ENCODE results near the gene DLGAP1. TPM values are rescaled to one million over a fixed set of nuclear protein-coding genes. Genes with fewer than 3 reads are reported as not detected.

DLGAP1 gene
- total and polyA plus RNA-seq, 2 donors (not counting 1 experiment from before 2014, with no cell fraction given): 0.07 to 0.61 TPM

DNA sequence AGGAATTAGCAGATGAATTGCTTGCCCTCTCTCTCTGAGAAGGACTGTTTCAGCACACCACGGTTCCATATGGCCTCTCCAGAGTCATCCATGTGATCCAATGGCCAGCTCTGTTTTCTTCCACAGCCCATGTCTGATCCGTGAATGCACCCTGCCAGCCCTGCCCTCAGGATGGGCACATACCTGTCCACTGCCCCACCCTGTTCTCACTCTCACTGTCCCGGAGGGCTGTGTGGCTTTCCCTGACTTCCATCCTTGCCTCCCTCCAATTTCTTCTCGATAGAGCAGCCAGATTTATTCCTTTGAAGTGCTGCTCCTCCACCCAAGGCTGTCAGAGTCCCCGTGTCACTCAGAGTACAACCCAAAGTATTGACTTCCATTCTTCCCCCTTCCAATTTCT lies 662.0 kb downstream of the DLGAP1 start:
- 91% methylated on average over 5 of the region's 5 CpGs for WGBS (ENCODE audit: insufficient coverage)
- peaks cover 16% of the 10 kb centered on the region for H3K27me3 Mint-ChIP-seq
- H4K20me1 ChIP-seq (ENCODE audit: control insufficient read depth, insufficient read depth, low read length, poor library complexity, severe bottlenecking): no peaks in the 10 kb centered on the region
- no peak overlapping the region for H3K4me3 Mint-ChIP-seq
- no peak overlapping the region for H3K27ac Mint-ChIP-seq
- ChIA-PET POLR2A (no interaction called here), CTCF (no interaction called here)
- no peaks in the 10 kb centered on the region for H3K4me1 Mint-ChIP-seq
- H3K9me3 ChIP-seq (ENCODE audit: control extremely low read depth in 1 of 3, control insufficient read depth in 2 of 3, insufficient read depth in 1 of 3, low read length in 2 of 3): no peaks in the 10 kb centered on the region
- no peaks in the 10 kb centered on the region for H3K9me3 Mint-ChIP-seq (ENCODE audit: insufficient read depth)
- no peaks in the 10 kb centered on the region for H3K4me1 ChIP-seq (ENCODE audit: control insufficient read depth in 2 of 2, insufficient read depth in 2 of 2, low read length in 2 of 2)
- ATAC-seq (ENCODE audit: low read depth) (no peak), DNase-seq (no peak)
- H3K9ac ChIP-seq (ENCODE audit: low read length): no peak overlapping the region
- H3K27me3 ChIP-seq (replicated peaks in 1 of 4; ENCODE audit: control extremely low read depth in 1 of 4, control insufficient read depth in 3 of 4, insufficient read depth in 4 of 4, low read length in 3 of 4): no peaks in the 10 kb centered on the region
- no peak overlapping the region for H3K4me2 ChIP-seq (replicated peaks; ENCODE audit: low read depth, low read length, poor library complexity, severe bottlenecking)
- no peak overlapping the region for H3K4me3 ChIP-seq (ENCODE audit: control extremely low read depth in 1 of 5, extremely low read depth in 1 of 5, insufficient read depth in 1 of 5, low read depth in 2 of 5, low read length in 4 of 5)
- TF ChIP-seq, protein P1, sequence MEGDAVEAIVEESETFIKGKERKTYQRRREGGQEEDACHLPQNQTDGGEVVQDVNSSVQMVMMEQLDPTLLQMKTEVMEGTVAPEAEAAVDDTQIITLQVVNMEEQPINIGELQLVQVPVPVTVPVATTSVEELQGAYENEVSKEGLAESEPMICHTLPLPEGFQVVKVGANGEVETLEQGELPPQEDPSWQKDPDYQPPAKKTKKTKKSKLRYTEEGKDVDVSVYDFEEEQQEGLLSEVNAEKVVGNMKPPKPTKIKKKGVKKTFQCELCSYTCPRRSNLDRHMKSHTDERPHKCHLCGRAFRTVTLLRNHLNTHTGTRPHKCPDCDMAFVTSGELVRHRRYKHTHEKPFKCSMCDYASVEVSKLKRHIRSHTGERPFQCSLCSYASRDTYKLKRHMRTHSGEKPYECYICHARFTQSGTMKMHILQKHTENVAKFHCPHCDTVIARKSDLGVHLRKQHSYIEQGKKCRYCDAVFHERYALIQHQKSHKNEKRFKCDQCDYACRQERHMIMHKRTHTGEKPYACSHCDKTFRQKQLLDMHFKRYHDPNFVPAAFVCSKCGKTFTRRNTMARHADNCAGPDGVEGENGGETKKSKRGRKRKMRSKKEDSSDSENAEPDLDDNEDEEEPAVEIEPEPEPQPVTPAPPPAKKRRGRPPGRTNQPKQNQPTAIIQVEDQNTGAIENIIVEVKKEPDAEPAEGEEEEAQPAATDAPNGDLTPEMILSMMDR (IDR thresholded peaks at IDR 0.05): no peak
- no peak for TF ChIP-seq EZH2 (IDR thresholded peaks at IDR 0.05; ENCODE audit: borderline replicate concordance, insufficient read depth, low read depth, low read length, poor library complexity, severe bottlenecking)
- H2AFZ ChIP-seq (ENCODE audit: insufficient read depth, low read depth, low read length, poor library complexity, severe bottlenecking): no peak overlapping the region
- H3K79me2 ChIP-seq (ENCODE audit: control insufficient read depth, insufficient read depth, low read length): no peaks in the 10 kb centered on the region
- H3K27ac ChIP-seq (ENCODE audit: low read length in 2 of 2): no peak overlapping the region
- intact Hi-C loops (cut with micrococcal nuclease): no loop called here
- H3K36me3 ChIP-seq (replicated peaks in 1 of 2; ENCODE audit: control extremely low read depth in 1 of 2, control insufficient read depth in 1 of 2, extremely low read depth in 1 of 2, insufficient read depth in 2 of 2, low read length in 1 of 2): no peaks in the 10 kb centered on the region

DNA sequence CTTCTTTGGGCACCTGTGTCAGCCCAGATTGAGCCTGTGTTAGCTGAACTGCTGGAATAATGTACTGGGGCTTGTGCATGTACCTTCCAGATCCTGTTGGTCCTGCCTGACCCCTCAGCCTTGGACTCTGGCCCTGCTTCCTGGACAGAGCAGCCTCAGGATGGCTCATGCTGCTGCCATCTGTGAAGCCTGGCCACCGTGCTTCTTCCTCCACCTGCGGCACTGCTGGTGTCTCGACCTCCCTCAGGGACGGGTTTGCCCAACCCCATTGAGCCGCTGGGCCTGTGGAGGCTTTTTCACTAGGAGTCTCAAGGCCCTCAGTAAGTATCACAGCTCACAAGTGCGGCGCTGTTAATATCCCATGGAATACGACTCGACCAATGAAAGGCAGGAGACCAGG lies 662.4 kb downstream of the DLGAP1 start:
- no peak overlapping the region for H3K4me3 ChIP-seq (ENCODE audit: control extremely low read depth in 1 of 5, extremely low read depth in 1 of 5, insufficient read depth in 1 of 5, low read depth in 2 of 5, low read length in 4 of 5)
- no peaks in the 10 kb centered on the region for H3K9me3 Mint-ChIP-seq (ENCODE audit: insufficient read depth)
- H4K20me1 ChIP-seq (ENCODE audit: control insufficient read depth, insufficient read depth, low read length, poor library complexity, severe bottlenecking): no peaks in the 10 kb centered on the region
- ATAC-seq (ENCODE audit: low read depth) (no peak), DNase-seq (no peak)
- H3K4me1 ChIP-seq (ENCODE audit: control insufficient read depth in 2 of 2, insufficient read depth in 2 of 2, low read length in 2 of 2): no peaks in the 10 kb centered on the region
- H3K36me3 ChIP-seq (replicated peaks in 1 of 2; ENCODE audit: control extremely low read depth in 1 of 2, control insufficient read depth in 1 of 2, extremely low read depth in 1 of 2, insufficient read depth in 2 of 2, low read length in 1 of 2): no peaks in the 10 kb centered on the region
- H3K4me1 Mint-ChIP-seq: no peaks in the 10 kb centered on the region
- H3K27ac Mint-ChIP-seq: no peak overlapping the region
- H3K4me3 Mint-ChIP-seq: no peak overlapping the region
- POLR2A ChIA-PET: no interaction called here
- H3K27ac ChIP-seq (ENCODE audit: low read length in 2 of 2): no peak overlapping the region
- CTCF ChIA-PET: no interaction called here
- intact Hi-C loops (cut with micrococcal nuclease): no loop called here
- no peaks in the 10 kb centered on the region for H3K9me3 ChIP-seq (ENCODE audit: control extremely low read depth in 1 of 3, control insufficient read depth in 2 of 3, insufficient read depth in 1 of 3, low read length in 2 of 3)
- no peaks in the 10 kb centered on the region for H3K79me2 ChIP-seq (ENCODE audit: control insufficient read depth, insufficient read depth, low read length)
- H3K9ac ChIP-seq (ENCODE audit: low read length): no peak overlapping the region
- 88% methylated on average over 9 of the region's 9 CpGs for WGBS (ENCODE audit: insufficient coverage)
- H2AFZ ChIP-seq (ENCODE audit: insufficient read depth, low read depth, low read length, poor library complexity, severe bottlenecking): no peak overlapping the region
- TF ChIP-seq EZH2 (IDR thresholded peaks at IDR 0.05; ENCODE audit: borderline replicate concordance, insufficient read depth, low read depth, low read length, poor library complexity, severe bottlenecking): no peak
- TF ChIP-seq, protein P1 (IDR thresholded peaks at IDR 0.05): no peak
- peaks cover 17% of the 10 kb centered on the region for H3K27me3 Mint-ChIP-seq
- no peaks in the 10 kb centered on the region for H3K27me3 ChIP-seq (replicated peaks in 1 of 4; ENCODE audit: control extremely low read depth in 1 of 4, control insufficient read depth in 3 of 4, insufficient read depth in 4 of 4, low read length in 3 of 4)
- no peak overlapping the region for H3K4me2 ChIP-seq (replicated peaks; ENCODE audit: low read depth, low read length, poor library complexity, severe bottlenecking)
